ENCODE measurements around the gene ECE2. TPM values are rescaled to one million over a fixed set of nuclear protein-coding genes. Genes with fewer than 3 reads are reported as not detected.

Gene ECE2
- total RNA-seq, 2 donors from 2014 or later, result not detected

DNA sequence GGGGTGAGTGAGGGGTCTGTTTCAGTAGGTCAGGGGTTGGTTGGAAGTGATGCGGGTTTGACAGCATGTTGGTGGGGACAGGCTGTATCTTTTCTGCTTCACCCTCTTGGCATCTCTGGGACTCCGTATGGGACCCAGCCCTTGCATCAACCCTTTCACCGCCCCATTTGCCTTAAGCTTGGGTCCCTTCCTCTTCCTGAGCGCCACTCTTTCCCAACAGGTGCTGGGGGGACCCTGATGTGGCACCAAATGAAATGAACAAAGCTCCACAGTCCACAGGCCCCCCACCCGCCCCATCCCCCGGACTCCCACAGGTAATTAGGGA is 39.7 kb downstream of the ECE2 start:
- Mint-ChIP-seq H3K27ac (peak overlapping the region; percentile 85), H3K36me3 (ENCODE audit: low read depth) (peaks cover 2% of the 10 kb centered on the region), H3K4me3 (peak overlapping the region; percentile 87), H3K27me3 (no peaks in the 10 kb centered on the region), H3K4me1 (peaks cover 36% of the 10 kb centered on the region)
- DNase-seq (no peak), ATAC-seq (peak; percentile 4)
- no peaks in the 10 kb centered on the region for H3K9me3 ChIP-seq (ENCODE audit: control insufficient read depth, low read length, poor library complexity, severe bottlenecking)

GRCh38 chr3:184315871-184316661 is 40.2 kb downstream of the ECE2 start:
- Mint-ChIP-seq H3K4me1 (peaks cover 36% of the 10 kb centered on the region), H3K4me3 (peak overlapping the region; percentile 87), H3K27me3 (no peaks in the 10 kb centered on the region), H3K27ac (peak overlapping the region; percentile 85), H3K36me3 (ENCODE audit: low read depth) (peaks cover 7% of the 10 kb centered on the region)
- H3K9me3 ChIP-seq (ENCODE audit: control insufficient read depth, low read length, poor library complexity, severe bottlenecking), result no peaks in the 10 kb centered on the region
- DNase-seq (no peak), ATAC-seq (no peak)

DNA sequence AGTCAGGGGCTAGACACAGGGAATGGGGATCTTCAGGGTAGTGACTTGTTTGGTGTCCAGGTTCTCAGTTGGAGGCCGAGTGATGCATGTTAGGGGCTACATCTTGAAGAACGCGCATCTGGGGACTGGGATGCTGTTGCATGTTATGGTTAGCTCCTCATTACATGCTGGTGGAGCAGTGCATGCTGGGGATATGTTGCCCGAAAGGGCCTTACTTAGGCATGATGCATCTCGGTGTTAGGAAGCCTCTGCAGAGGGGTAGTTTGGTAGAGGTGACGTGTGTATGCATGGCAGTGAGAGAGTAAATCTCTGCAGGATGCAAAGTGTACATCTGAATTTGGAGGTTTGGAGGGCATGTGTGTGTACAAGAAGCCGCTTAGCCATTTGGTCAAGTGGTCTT is 41.0 kb downstream of the ECE2 start:
- H3K27me3 Mint-ChIP-seq, result no peaks in the 10 kb centered on the region
- H3K4me3 Mint-ChIP-seq, result peak overlapping the region; percentile 87
- H3K4me1 Mint-ChIP-seq, result peaks cover 33% of the 10 kb centered on the region
- H3K9me3 ChIP-seq (ENCODE audit: control insufficient read depth, low read length, poor library complexity, severe bottlenecking), result no peaks in the 10 kb centered on the region
- no peak for ATAC-seq
- peak overlapping the region; percentile 85 for H3K27ac Mint-ChIP-seq
- no peak for DNase-seq
- H3K36me3 Mint-ChIP-seq (ENCODE audit: low read depth), result peaks cover 7% of the 10 kb centered on the region

DNA sequence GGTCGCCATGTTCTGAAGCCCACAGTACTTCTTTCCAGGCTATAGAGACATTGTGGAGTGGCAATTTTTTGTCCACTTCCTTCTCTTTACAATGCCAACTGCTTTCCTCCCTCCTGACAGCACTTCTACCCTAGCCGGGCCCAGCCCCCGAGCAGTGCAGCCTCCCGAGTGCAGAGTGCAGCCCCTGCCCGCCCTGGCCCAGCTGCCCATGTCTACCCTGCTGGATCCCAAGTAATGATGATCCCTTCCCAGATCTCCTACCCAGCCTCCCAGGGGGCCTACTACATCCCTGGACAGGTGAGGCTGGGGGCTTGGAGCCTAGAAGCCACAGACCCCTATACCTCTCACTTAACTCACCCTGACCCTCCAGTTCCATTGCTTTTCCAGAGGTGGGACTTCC is 41.4 kb downstream of the ECE2 start:
- Mint-ChIP-seq H3K36me3 (ENCODE audit: low read depth) (peaks cover 7% of the 10 kb centered on the region), H3K27ac (peak overlapping the region; percentile 85), H3K27me3 (no peaks in the 10 kb centered on the region), H3K4me1 (peaks cover 33% of the 10 kb centered on the region), H3K4me3 (no peak overlapping the region)
- ATAC-seq (no peak), DNase-seq (no peak)
- H3K9me3 ChIP-seq (ENCODE audit: control insufficient read depth, low read length, poor library complexity, severe bottlenecking), result no peaks in the 10 kb centered on the region

- peaks cover 13% of the 10 kb centered on the region for H3K36me3 Mint-ChIP-seq (ENCODE audit: low read depth)
These were observed 44.3 kb downstream of the ECE2 start for GRCh38 chr3:184320104-184320445.

DNA sequence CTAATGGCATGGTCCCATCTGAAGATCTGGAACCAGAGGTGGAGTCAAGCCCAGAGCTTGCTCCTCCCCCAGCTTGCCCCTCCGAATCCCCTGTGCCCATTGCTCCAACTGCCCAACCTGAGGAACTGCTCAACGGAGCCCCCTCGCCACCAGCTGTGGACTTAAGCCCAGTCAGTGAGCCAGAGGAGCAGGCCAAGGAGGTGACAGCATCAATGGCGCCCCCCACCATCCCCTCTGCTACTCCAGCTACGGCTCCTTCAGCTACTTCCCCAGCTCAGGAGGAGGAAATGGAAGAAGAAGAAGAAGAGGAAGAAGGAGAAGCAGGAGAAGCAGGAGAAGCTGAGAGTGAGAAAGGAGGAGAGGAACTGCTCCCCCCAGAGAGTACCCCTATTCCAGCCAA is 45.8 kb downstream of the ECE2 start:
- Mint-ChIP-seq H3K4me1 (peaks cover 22% of the 10 kb centered on the region), H3K36me3 (ENCODE audit: low read depth) (peaks cover 16% of the 10 kb centered on the region), H3K4me3 (no peak overlapping the region), H3K27ac (peak overlapping the region; percentile 90), H3K27me3 (no peaks in the 10 kb centered on the region)
- no peak for ATAC-seq
- H3K9me3 ChIP-seq (ENCODE audit: control insufficient read depth, low read length, poor library complexity, severe bottlenecking), result no peaks in the 10 kb centered on the region
- DNase-seq, result no peak

More at GRCh38 chr3:184320104-184320445, 44.3 kb downstream of the ECE2 start:
- Mint-ChIP-seq H3K4me3 (no peak overlapping the region), H3K4me1 (peaks cover 33% of the 10 kb centered on the region), H3K27me3 (no peaks in the 10 kb centered on the region), H3K27ac (peak overlapping the region; percentile 90)
- H3K9me3 ChIP-seq (ENCODE audit: control insufficient read depth, low read length, poor library complexity, severe bottlenecking), result no peaks in the 10 kb centered on the region
- DNase-seq (no peak), ATAC-seq (peak; percentile 35)

- H3K9me3 ChIP-seq (ENCODE audit: control insufficient read depth, low read length, poor library complexity, severe bottlenecking), result no peaks in the 10 kb centered on the region
- Mint-ChIP-seq H3K27me3 (no peaks in the 10 kb centered on the region), H3K4me3 (no peak overlapping the region), H3K36me3 (ENCODE audit: low read depth) (peaks cover 18% of the 10 kb centered on the region), H3K4me1 (peaks cover 15% of the 10 kb centered on the region), H3K27ac (peak overlapping the region; percentile 14)
- ATAC-seq (no peak), DNase-seq (no peak)
These were observed 47.1 kb downstream of the ECE2 start for GRCh38 chr3:184322731-184323487.

DNA sequence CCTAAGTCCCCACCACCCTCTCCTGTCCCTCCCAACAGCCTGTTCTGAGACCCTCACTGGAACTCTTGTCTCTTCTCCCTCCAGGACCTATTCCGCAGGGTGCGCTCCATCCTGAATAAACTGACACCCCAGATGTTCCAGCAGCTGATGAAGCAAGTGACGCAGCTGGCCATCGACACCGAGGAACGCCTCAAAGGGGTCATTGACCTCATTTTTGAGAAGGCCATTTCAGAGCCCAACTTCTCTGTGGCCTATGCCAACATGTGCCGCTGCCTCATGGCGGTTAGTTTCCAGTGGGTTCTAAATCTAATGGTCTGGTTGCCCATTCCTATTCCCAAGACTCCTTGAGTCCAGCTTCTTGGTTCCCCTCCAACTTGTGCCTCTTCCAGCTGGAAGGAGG is 47.9 kb downstream of the ECE2 start:
- no peak for DNase-seq
- Mint-ChIP-seq H3K27ac (peak overlapping the region; percentile 32), H3K4me3 (no peak overlapping the region), H3K27me3 (no peaks in the 10 kb centered on the region), H3K36me3 (ENCODE audit: low read depth) (peaks cover 21% of the 10 kb centered on the region), H3K4me1 (peaks cover 16% of the 10 kb centered on the region)
- H3K9me3 ChIP-seq (ENCODE audit: control insufficient read depth, low read length, poor library complexity, severe bottlenecking), result no peaks in the 10 kb centered on the region
- ATAC-seq, result no peak

DNA sequence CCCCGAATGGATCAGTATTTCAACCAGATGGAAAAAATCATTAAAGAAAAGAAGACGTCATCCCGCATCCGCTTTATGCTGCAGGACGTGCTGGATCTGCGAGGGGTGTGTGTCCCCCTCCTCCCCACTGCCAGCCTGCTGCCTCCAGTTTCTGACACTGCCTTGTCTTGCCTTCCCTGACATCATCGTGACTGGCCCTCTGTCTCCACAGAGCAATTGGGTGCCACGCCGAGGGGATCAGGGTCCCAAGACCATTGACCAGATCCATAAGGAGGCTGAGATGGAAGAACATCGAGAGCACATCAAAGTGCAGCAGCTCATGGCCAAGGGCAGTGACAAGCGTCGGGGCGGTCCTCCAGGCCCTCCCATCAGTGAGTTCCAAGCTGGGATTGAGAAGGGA is 49.4 kb downstream of the ECE2 start:
- peaks cover 13% of the 10 kb centered on the region for H3K4me1 Mint-ChIP-seq
- DNase-seq (no peak), ATAC-seq (no peak)
- no peak overlapping the region for H3K4me3 Mint-ChIP-seq
- no peaks in the 10 kb centered on the region for H3K9me3 ChIP-seq (ENCODE audit: control insufficient read depth, low read length, poor library complexity, severe bottlenecking)
- H3K27ac Mint-ChIP-seq, result no peak overlapping the region
- peaks cover 29% of the 10 kb centered on the region for H3K36me3 Mint-ChIP-seq (ENCODE audit: low read depth)
- no peaks in the 10 kb centered on the region for H3K27me3 Mint-ChIP-seq

DNA sequence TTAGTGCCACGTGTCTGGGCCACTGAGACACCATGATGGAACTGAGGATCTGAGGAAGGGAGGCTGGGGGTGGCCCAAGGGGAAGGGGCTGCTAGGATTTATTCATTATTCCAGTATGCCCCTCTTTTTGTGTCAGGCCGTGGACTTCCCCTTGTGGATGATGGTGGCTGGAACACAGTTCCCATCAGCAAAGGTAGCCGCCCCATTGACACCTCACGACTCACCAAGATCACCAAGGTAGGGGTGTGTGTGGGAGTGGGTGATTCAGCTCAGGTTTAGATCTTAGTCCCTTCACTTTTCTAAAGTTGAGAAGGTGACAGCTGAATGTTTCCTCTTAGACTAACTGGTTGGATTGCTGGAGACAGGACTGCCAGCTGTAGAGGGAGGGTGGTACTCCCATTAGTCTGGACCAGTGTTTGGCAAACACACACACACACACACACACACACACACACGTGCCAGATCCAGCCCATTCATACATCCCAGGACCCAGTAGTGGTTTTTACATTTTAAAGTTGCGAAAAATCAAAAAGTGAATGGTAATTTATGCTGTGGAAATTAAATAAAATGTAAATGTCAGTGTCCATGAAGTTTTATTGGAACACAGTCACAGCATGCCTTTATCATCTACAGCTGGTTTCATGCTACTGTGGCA is 50.0 kb downstream of the ECE2 start:
- Mint-ChIP-seq H3K4me1 (peaks cover 13% of the 10 kb centered on the region), H3K27me3 (no peaks in the 10 kb centered on the region), H3K36me3 (ENCODE audit: low read depth) (peaks cover 27% of the 10 kb centered on the region), H3K27ac (no peak overlapping the region), H3K4me3 (peak overlapping the region; percentile 56)
- no peaks in the 10 kb centered on the region for H3K9me3 ChIP-seq (ENCODE audit: control insufficient read depth, low read length, poor library complexity, severe bottlenecking)
- no peak for DNase-seq
- no peak for ATAC-seq

GRCh38 chr3:184327171-184327570 is 51.3 kb downstream of the ECE2 start:
- no peaks in the 10 kb centered on the region for H3K27me3 Mint-ChIP-seq
- DNase-seq, result no peak
- no peaks in the 10 kb centered on the region for H3K9me3 ChIP-seq (ENCODE audit: control insufficient read depth, low read length, poor library complexity, severe bottlenecking)
- H3K4me1 Mint-ChIP-seq, result peaks cover 13% of the 10 kb centered on the region
- no peak for ATAC-seq
- H3K4me3 Mint-ChIP-seq, result peak overlapping the region; percentile 62
- H3K36me3 Mint-ChIP-seq (ENCODE audit: low read depth), result peaks cover 24% of the 10 kb centered on the region
- peak overlapping the region; percentile 37 for H3K27ac Mint-ChIP-seq

DNA sequence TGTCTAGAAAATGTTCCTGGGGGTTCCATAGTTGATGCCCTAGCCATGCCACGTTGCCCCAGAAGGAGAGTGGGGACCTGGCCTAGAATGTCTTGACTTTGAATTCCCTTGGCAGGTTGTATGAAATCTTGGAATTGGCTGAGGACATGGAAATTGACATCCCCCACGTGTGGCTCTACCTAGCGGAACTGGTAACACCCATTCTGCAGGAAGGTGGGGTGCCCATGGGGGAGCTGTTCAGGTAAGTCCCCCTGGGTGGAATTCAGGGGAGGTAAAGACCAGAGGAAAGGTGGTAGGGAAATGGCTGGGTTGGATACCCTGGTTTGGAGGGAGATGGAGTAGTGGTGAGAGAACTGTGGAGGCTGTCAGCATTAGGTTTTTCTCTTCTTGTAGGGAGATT is 52.7 kb downstream of the ECE2 start:
- DNase-seq (no peak), ATAC-seq (no peak)
- Mint-ChIP-seq H3K27me3 (no peaks in the 10 kb centered on the region), H3K36me3 (ENCODE audit: low read depth) (peaks cover 31% of the 10 kb centered on the region), H3K4me3 (no peak overlapping the region), H3K4me1 (peaks cover 26% of the 10 kb centered on the region), H3K27ac (peak overlapping the region; percentile 84)
- no peaks in the 10 kb centered on the region for H3K9me3 ChIP-seq (ENCODE audit: control insufficient read depth, low read length, poor library complexity, severe bottlenecking)

DNA sequence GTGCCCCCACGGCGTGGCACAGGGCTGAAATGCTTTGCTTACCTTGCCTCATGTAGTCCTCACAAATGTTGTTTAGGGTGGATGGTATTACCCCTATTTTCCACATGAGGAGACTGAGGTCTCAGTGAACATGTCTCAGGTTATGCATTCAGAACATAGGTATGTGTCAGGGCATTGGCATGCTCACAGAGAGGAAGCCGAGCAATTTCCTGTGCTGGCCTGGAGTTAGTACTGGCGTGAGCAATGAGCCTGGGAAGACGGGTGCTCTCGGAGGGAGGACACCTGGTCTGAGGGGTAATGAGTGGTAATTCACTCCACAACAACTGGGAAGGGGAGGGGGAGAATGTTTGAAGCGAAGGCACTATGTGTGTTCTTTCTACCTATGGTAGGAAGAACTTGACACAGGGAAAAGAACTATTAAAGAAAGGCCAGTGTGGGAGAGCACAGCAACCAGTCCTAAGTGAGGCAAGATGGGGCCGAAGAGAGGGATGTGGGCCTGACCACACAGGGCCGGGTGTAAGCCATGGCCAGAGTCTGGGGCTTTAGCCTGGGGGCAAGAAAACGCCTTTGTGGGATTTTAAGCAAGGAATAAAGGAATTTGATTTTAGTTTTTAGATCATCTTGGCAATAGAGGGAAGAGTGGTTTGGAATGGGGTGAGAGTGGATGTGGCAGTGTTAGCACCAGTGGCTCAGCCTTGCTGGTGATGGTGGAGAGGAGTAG is 56.7 kb downstream of the ECE2 start:
- ATAC-seq, result no peak
- H3K4me3 Mint-ChIP-seq, result peak overlapping the region; percentile 25
- H3K27ac Mint-ChIP-seq, result peak overlapping the region; percentile 95

More for the DNA sequence above, 56.7 kb downstream of the ECE2 start:
- no peaks in the 10 kb centered on the region for H3K9me3 ChIP-seq (ENCODE audit: control insufficient read depth, low read length, poor library complexity, severe bottlenecking)
- Mint-ChIP-seq H3K4me1 (peaks cover 39% of the 10 kb centered on the region), H3K27me3 (peaks cover 4% of the 10 kb centered on the region), H3K36me3 (ENCODE audit: low read depth) (peaks cover 26% of the 10 kb centered on the region)
- no peak for DNase-seq

Measured in T-helper 17 cell (primary cell).